Measurements from ENCODE around the gene CUX1.

- TF ChIP-seq HDAC2 (IDR thresholded peaks at IDR 0.05) (no peak), SRF (IDR thresholded peaks at IDR 0.05; ENCODE audit: low read depth in 2 of 2, low read length in 2 of 2) (no peak), CTCF (IDR thresholded peaks at IDR 0.05 in 2 of 3, conservative IDR thresholded peaks at IDR 0.05 in 1 of 3; ENCODE audit: control insufficient read depth in 2 of 3, extremely low read depth in 1 of 3, insufficient read depth in 1 of 3, low read depth in 3 of 3, low read length in 3 of 3) (no peak), TCF3 (IDR thresholded peaks at IDR 0.05; ENCODE audit: borderline replicate concordance, insufficient read depth, low read depth, low read length) (no peak), KDM1A (IDR thresholded peaks at IDR 0.05; ENCODE audit: borderline replicate concordance) (no peak), SPI1 (IDR thresholded peaks at IDR 0.05; ENCODE audit: borderline replicate concordance, insufficient read depth, low read depth, low read length) (no peak), ZNF274 (IDR thresholded peaks at IDR 0.05; ENCODE audit: insufficient read depth, insufficient read length) (no peak), ZNF687 (IDR thresholded peaks at IDR 0.05) (no peak)
- TF ChIP-seq, protein P1, sequence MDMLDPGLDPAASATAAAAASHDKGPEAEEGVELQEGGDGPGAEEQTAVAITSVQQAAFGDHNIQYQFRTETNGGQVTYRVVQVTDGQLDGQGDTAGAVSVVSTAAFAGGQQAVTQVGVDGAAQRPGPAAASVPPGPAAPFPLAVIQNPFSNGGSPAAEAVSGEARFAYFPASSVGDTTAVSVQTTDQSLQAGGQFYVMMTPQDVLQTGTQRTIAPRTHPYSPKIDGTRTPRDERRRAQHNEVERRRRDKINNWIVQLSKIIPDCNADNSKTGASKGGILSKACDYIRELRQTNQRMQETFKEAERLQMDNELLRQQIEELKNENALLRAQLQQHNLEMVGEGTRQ (IDR thresholded peaks at IDR 0.05; ENCODE audit: borderline replicate concordance, low read depth, low read length) = no peak
Measured at GRCh38 chr7:101942603-101943210, 125.3 kb downstream of the CUX1 start.
